ENCODE measurements around the gene MPZL2.

The MPZL2 gene

DNA sequence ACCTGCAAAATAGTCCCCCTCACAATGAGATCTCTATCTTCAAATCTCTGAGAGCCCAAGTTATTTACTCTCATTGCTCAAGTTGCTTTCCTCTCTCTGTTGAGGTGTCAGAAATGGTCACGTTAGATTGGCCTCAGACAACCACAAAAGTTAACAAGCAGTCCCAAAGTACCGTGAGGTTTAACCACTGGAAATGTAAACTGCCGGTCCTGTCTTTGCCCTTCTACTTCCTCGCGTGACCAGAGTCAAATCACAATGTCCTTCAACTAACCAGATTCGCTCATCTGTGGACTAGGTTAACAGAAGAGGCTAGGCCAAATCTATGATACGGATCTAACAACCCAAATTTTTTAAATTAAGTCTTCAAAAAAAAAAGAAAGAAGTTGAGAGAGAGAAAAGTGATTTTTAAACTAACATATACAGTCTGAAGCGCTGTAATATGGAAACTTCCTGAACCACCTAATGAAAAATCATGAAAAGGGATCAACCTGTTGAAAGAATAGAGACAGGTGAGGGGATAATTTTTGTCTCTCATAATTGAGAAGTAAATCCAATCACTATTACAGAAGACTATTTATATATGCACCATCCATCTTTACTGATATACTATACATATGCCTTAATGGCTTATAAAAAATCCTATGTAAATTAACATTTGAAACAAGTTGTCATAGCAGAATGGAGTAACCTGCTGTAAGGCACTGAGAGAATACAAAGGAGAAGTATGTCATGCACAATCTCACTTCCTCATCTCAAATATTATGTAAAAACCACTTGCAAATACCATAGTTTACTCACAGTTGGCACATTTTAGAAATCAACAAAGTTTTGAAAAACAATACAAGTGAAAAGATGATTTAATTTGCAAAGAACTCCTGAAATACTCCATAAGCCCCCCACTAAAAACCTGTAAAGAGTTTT lies 36.0 kb downstream of the MPZL2 start:
- no peak overlapping the region for H3K27ac Mint-ChIP-seq
- no peaks in the 10 kb centered on the region for H3K9me3 Mint-ChIP-seq
- H3K4me1 Mint-ChIP-seq: no peaks in the 10 kb centered on the region
- no peak overlapping the region for H3K4me3 Mint-ChIP-seq
- peaks cover 21% of the 10 kb centered on the region for H3K27me3 Mint-ChIP-seq (ENCODE audit: low read depth)
- no peak for TF ChIP-seq CTCF (IDR thresholded peaks at IDR 0.05; ENCODE audit: unreplicated experiment in 3 of 3)
- no peaks in the 10 kb centered on the region for H3K36me3 Mint-ChIP-seq (ENCODE audit: low read depth)

DNA sequence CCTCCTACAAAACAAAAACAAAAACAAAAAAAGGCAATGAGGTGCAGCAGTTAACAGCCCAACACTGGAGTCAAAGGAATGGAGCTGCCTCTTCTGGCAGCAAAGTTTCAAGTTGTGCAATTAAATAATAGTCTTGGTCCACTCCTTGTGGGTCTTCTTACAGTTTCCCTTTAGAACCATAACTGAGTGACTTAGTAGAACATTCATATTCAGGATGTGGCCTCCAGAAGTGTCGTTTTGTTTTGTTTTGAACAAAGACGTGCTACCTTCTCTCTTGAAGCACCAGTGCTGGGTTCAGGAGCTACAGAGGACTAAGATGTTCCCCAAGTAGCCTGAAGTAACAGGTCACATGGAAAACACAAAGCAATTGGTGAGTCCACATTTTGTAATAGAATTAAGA lies 37.3 kb downstream of the MPZL2 start:
- Mint-ChIP-seq H3K9me3 (no peaks in the 10 kb centered on the region), H3K4me3 (no peak overlapping the region), H3K27ac (no peak overlapping the region), H3K27me3 (ENCODE audit: low read depth) (peaks cover 31% of the 10 kb centered on the region), H3K4me1 (no peaks in the 10 kb centered on the region), H3K36me3 (ENCODE audit: low read depth) (no peaks in the 10 kb centered on the region)
- TF ChIP-seq CTCF (IDR thresholded peaks at IDR 0.05; ENCODE audit: unreplicated experiment in 3 of 3): no peak

DNA sequence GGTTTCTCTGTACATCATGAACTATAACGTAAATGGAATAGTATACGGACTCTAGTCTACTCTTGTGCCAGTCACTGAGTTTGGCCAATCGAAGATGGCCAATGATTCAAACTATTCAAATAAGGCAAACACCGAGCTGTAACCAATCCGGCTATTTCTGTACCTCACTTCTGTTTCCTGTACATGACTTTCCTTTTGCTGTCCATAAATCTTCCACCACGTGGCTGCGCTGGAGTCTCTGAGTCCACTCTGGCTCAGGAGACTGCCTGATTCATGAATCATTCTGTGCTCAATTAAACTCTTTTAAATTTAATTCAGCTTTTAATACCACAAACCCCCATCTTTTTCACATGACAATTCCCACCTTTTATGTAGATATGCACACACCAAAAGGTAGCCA lies 37.8 kb downstream of the MPZL2 start:
- H3K27ac Mint-ChIP-seq: no peak overlapping the region
- H3K36me3 Mint-ChIP-seq (ENCODE audit: low read depth): no peaks in the 10 kb centered on the region
- H3K4me1 Mint-ChIP-seq: no peaks in the 10 kb centered on the region
- H3K4me3 Mint-ChIP-seq: no peak overlapping the region
- no peak for TF ChIP-seq CTCF (IDR thresholded peaks at IDR 0.05; ENCODE audit: unreplicated experiment in 3 of 3)
- peaks cover 36% of the 10 kb centered on the region for H3K27me3 Mint-ChIP-seq (ENCODE audit: low read depth)
- no peaks in the 10 kb centered on the region for H3K9me3 Mint-ChIP-seq

DNA sequence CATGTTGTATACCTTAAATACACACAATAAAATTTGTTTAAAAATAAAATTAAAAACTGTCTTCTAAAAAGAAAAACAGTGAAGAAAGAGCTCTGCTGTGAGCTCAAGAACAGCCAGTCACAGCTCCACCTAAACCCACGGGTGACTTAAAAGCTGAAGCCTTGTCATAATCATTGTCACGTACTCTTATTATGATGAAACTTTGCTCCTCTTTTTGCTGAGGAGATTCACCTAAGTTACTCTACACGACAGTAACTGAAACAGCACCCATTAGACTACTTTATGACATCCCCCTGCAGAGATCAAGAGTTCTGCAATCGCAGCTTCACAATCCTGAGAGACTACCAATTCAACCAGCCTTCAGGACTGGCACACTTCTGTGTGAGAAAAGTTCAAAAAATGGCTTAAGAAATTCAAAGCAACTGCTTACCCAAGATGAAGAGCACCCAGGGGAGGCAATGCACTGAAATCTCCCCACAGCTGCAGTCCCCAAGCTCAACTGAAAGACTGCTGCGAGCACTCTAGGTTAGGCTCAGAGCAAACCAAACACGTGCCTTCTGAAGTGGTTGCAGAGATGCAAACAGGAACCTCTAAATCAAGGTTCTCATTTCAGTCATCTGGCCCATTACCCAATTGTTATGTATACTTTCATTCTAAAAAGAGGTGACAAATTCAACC lies 39.4 kb downstream of the MPZL2 start, which contains the start of gene JAML:
JAML (minus strand) TSS at position 501 of the 678 bp plus-strand sequence. CDS start 10,145 bp downstream, outside the sequence.
- Mint-ChIP-seq H3K36me3 (ENCODE audit: low read depth) (no peaks in the 10 kb centered on the region), H3K27me3 (ENCODE audit: low read depth) (peaks cover 50% of the 10 kb centered on the region), H3K4me1 (no peaks in the 10 kb centered on the region), H3K4me3 (no peak within 1 kb of the TSS), H3K9me3 (no peaks in the 10 kb centered on the region), H3K27ac (no peak within 1 kb of the TSS)
- no peak for TF ChIP-seq CTCF (IDR thresholded peaks at IDR 0.05; ENCODE audit: unreplicated experiment in 3 of 3)

- H3K27ac Mint-ChIP-seq: no peak overlapping the region
- no peak overlapping the region for H3K4me3 Mint-ChIP-seq
- no peaks in the 10 kb centered on the region for H3K4me1 Mint-ChIP-seq
- TF ChIP-seq CTCF (IDR thresholded peaks at IDR 0.05; ENCODE audit: unreplicated experiment in 3 of 3): no peak
- no peaks in the 10 kb centered on the region for H3K9me3 Mint-ChIP-seq
- peaks cover 57% of the 10 kb centered on the region for H3K27me3 Mint-ChIP-seq (ENCODE audit: low read depth)
- H3K36me3 Mint-ChIP-seq (ENCODE audit: low read depth): no peaks in the 10 kb centered on the region
Observed at GRCh38 chr11:118223992-118224391, 40.1 kb downstream of the MPZL2 start.

Measured in nephron (organoid).